Fibroblast of lung (primary cell): Measurements from ENCODE around the gene AP2A2. TPM values are rescaled to one million over a fixed set of nuclear protein-coding genes. Genes with fewer than 3 reads are reported as not detected.

Experiments used
- DNase-seq, 2 donors: peaks; one replicate each; pipeline versions ENCODE4 v3.0.0 to v3.0.0-alpha.2; 2010; ENCODE audit warnings: low read depth in 2 of 2
- H2AFZ ChIP-seq: 2 replicates; pipeline ENCODE4 v1.5.1; 2012; ENCODE audit warnings: low read length, control low read depth, inconsistent platforms
- H3K27ac ChIP-seq: 2 replicates; pipeline ENCODE4 v1.5.1; 2011; ENCODE audit warnings: low read length, control low read depth; ENCODE audit not compliant: insufficient read depth
- H3K27me3 ChIP-seq: 2 replicates; pipeline ENCODE4 v1.5.1; 2011; ENCODE audit warnings: mild to moderate bottlenecking, low read length; ENCODE audit not compliant: control insufficient read depth, insufficient read depth
- H3K36me3 ChIP-seq: 2 replicates; pipeline ENCODE4 v1.5.1; 2011; ENCODE audit warnings: low read length; ENCODE audit not compliant: control insufficient read depth, insufficient read depth
- H3K4me1 ChIP-seq: 2 replicates; pipeline ENCODE4 v1.5.1; 2011; ENCODE audit warnings: low read length; ENCODE audit not compliant: control insufficient read depth, insufficient read depth; ENCODE audit errors: extremely low read depth
- H3K4me2 ChIP-seq: 2 replicates; pipeline ENCODE4 v1.5.1; 2011; ENCODE audit warnings: low read length, control low read depth; ENCODE audit not compliant: insufficient read depth; ENCODE audit errors: extremely low read depth
- H3K4me3 ChIP-seq, 4 experiments: fragments of 200-600 bp in 1 of 4; sonication (generic) in 1 of 4; replicated peaks in 1 of 4; 2 replicates each; pipeline ENCODE4 v1.5.1; 2011 to 2016; ENCODE audit warnings: low read length in 4 of 4, low read depth in 3 of 4, mild to moderate bottlenecking in 3 of 4, control low read depth in 2 of 4, inconsistent platforms in 1 of 4, mixed read lengths in 1 of 4; ENCODE audit not compliant: insufficient read depth in 1 of 4; ENCODE audit errors: control extremely low read depth in 1 of 4
- H3K79me2 ChIP-seq: 2 replicates; pipeline ENCODE4 v1.5.1; 2012; ENCODE audit warnings: mild to moderate bottlenecking, low read length, inconsistent platforms; ENCODE audit not compliant: control insufficient read depth, insufficient read depth
- H3K9ac ChIP-seq: 2 replicates; pipeline ENCODE4 v1.5.1; 2011; ENCODE audit warnings: mild to moderate bottlenecking, low read length, control low read depth; ENCODE audit not compliant: insufficient read depth
- H3K9me3 ChIP-seq: 2 replicates; pipeline ENCODE4 v1.5.1; 2012; ENCODE audit warnings: low read depth, low read length; ENCODE audit not compliant: control insufficient read depth, insufficient read depth
- H4K20me1 ChIP-seq: 2 replicates; pipeline ENCODE4 v1.5.1; 2011; ENCODE audit warnings: low read length; ENCODE audit not compliant: control insufficient read depth, insufficient read depth; ENCODE audit errors: extremely low read depth
- CTCF ChIP-seq, 2 donors: IDR thresholded peaks in 1 of 2; conservative IDR thresholded peaks in 1 of 2; 1 replicate in 1 of 2; 2 replicates in 1 of 2; pipeline ENCODE4 v1.5.1; 2011 to 2012; ENCODE audit warnings: low read length in 2 of 2, control low read depth in 1 of 2, inconsistent platforms in 1 of 2, low read depth in 1 of 2, mild to moderate bottlenecking in 1 of 2
- EZH2 ChIP-seq: IDR thresholded peaks from 2 replicates; pipeline ENCODE4 v1.5.1; 2012; ENCODE audit warnings: low read length, control low read depth, mild to moderate bottlenecking; ENCODE audit errors: missing control alignments
- polyA plus RNA-seq, 2 donors: library from polyadenylated mRNA; depleted of rRNA in 1 of 2; stranded (reverse) in 1 of 2; unstranded in 1 of 2; fragments of >200 nt; gene quantifications; 2 replicates each; pipeline ENCODE4 v1.2.1, GENCODE V29; 2011 to 2012; ENCODE audit warnings: missing spikeins in 1 of 2
- total RNA-seq: library from RNA; depleted of rRNA; stranded (reverse); fragments of >200 nt; gene quantifications from 2 replicates; pipeline ENCODE4 v1.2.1, GENCODE V29; 2014

AP2A2 gene
- total and polyA plus RNA-seq, 2 donors (not counting 1 experiment from before 2014, with no cell fraction given), result 21.6 to 46.1 TPM

GRCh38 chr11:888310-889212 is 37.1 kb upstream of the AP2A2 start:
- H4K20me1 ChIP-seq, result no peaks in the 10 kb centered on the region
- H3K36me3 ChIP-seq, result peaks cover 3% of the 10 kb centered on the region
- H3K4me2 ChIP-seq, result no peak overlapping the region
- no peaks in the 10 kb centered on the region for H3K27me3 ChIP-seq
- no peak overlapping the region for H2AFZ ChIP-seq
- H3K4me1 ChIP-seq, result no peaks in the 10 kb centered on the region
- TF ChIP-seq EZH2 (no peak), CTCF (conservative IDR thresholded peaks at IDR 0.05 in 1 of 2, IDR thresholded peaks at IDR 0.05 in 1 of 2; ENCODE audit: low read depth in 1 of 2, low read length in 2 of 2) (no peak)
- no peaks in the 10 kb centered on the region for H3K9me3 ChIP-seq
- H3K9ac ChIP-seq, result no peak overlapping the region
- H3K79me2 ChIP-seq, result no peaks in the 10 kb centered on the region
- H3K4me3 ChIP-seq, result no peak overlapping the region
- H3K27ac ChIP-seq, result no peak overlapping the region
- DNase-seq, result no peak

- Histone ChIP-seq H3K4me3 (no peak overlapping the region), H4K20me1 (no peaks in the 10 kb centered on the region), H3K36me3 (peaks cover 6% of the 10 kb centered on the region), H3K79me2 (no peaks in the 10 kb centered on the region), H3K27me3 (no peaks in the 10 kb centered on the region), H3K4me1 (no peaks in the 10 kb centered on the region), H3K4me2 (no peak overlapping the region), H3K27ac (no peak overlapping the region), H3K9me3 (no peaks in the 10 kb centered on the region), H2AFZ (no peak overlapping the region), H3K9ac (no peak overlapping the region)
- TF ChIP-seq CTCF (conservative IDR thresholded peaks at IDR 0.05 in 1 of 2, IDR thresholded peaks at IDR 0.05 in 1 of 2; ENCODE audit: low read depth in 1 of 2, low read length in 2 of 2) (no peak), EZH2 (no peak)
- DNase-seq, result no peak
These were observed 36.4 kb upstream of the AP2A2 start for GRCh38 chr11:889257-889656.

- Histone ChIP-seq H2AFZ (no peak overlapping the region), H3K79me2 (no peaks in the 10 kb centered on the region), H3K27me3 (no peaks in the 10 kb centered on the region), H3K4me3 (no peak overlapping the region), H3K27ac (no peak overlapping the region), H3K9me3 (no peaks in the 10 kb centered on the region), H3K4me1 (no peaks in the 10 kb centered on the region), H4K20me1 (no peaks in the 10 kb centered on the region), H3K4me2 (no peak overlapping the region), H3K9ac (no peak overlapping the region), H3K36me3 (peaks cover 6% of the 10 kb centered on the region)
- no peak for DNase-seq
- TF ChIP-seq CTCF (conservative IDR thresholded peaks at IDR 0.05 in 1 of 2, IDR thresholded peaks at IDR 0.05 in 1 of 2; ENCODE audit: low read depth in 1 of 2, low read length in 2 of 2), result no peak
- no peak for TF ChIP-seq EZH2
These were observed 35.8 kb upstream of the AP2A2 start for GRCh38 chr11:889687-890475.
